H1 (cell line): ENCODE results near the gene IL1R1. TPM values are rescaled to one million over a fixed set of nuclear protein-coding genes. Genes with fewer than 3 reads are reported as not detected.

Experiments used
- CTCF ChIA-PET: fragments of 300-600 bp; sonication (Branson Sonifier 250); formaldehyde crosslinking; loops from one replicate; lab custom pipeline; 2021; ENCODE audit not compliant: partially characterized antibody; lab: Charles Lee
- POLR2A ChIA-PET: fragments of 300-600 bp; sonication (Branson Sonifier 250); formaldehyde crosslinking; loops from one replicate; lab custom pipeline; 2021; ENCODE audit warnings: inconsistent platforms; ENCODE audit not compliant: partially characterized antibody; lab: Charles Lee
- DNase-seq, 2 experiments: peaks; one replicate each; pipeline versions ENCODE4 v3.0.0 to v3.0.0-alpha.2; 2010 to 2022; ENCODE audit warnings: low spot score in 2 of 2, low read depth in 1 of 2, mixed read lengths in 1 of 2
- FAIRE-seq: peaks from 2 replicates; lab custom pipeline; 2011; peaks lifted over from hg19 to GRCh38; lab: Jason Lieb, UNC
- H2AFZ ChIP-seq: 2 replicates; pipeline ENCODE4 v1.8.1; 2012; ENCODE audit warnings: low read length, inconsistent platforms
- H2AK5ac ChIP-seq: 2 replicates; pipeline ENCODE4 v1.6.1; 2013; ENCODE audit warnings: low read depth, low read length
- H2BK120ac ChIP-seq: replicated peaks from 2 replicates; pipeline ENCODE3; 2013; ENCODE audit warnings: low read depth, low read length, inconsistent platforms
- H2BK12ac ChIP-seq: 2 replicates; pipeline ENCODE4 v1.6.1; 2013; ENCODE audit warnings: low read depth, low read length
- H2BK15ac ChIP-seq: 2 replicates; pipeline ENCODE4 v1.6.1; 2013; ENCODE audit warnings: low read length
- H2BK20ac ChIP-seq: 2 replicates; pipeline ENCODE4 v1.6.1; 2013; ENCODE audit warnings: low read length
- H2BK5ac ChIP-seq: 2 replicates; pipeline ENCODE4 v1.6.1; 2013; ENCODE audit warnings: low read depth, low read length
- H3K14ac ChIP-seq: 2 replicates; pipeline ENCODE4 v1.6.1; 2013; ENCODE audit warnings: inconsistent platforms; ENCODE audit not compliant: insufficient read length
- H3K18ac ChIP-seq: 2 replicates; pipeline ENCODE4 v1.6.1; 2013; ENCODE audit warnings: low read length; ENCODE audit errors: extremely low read depth
- H3K23ac ChIP-seq: 2 replicates; pipeline ENCODE4 v1.6.1; 2013; ENCODE audit warnings: inconsistent platforms; ENCODE audit not compliant: insufficient read length
- H3K23me2 ChIP-seq: 2 replicates; pipeline ENCODE4 v1.6.1; 2013; ENCODE audit warnings: low read depth, low read length
- H3K27ac ChIP-seq: 2 replicates; pipeline ENCODE4 v1.6.1; 2011; ENCODE audit warnings: low read depth, low read length, inconsistent platforms
- H3K27me3 ChIP-seq, 4 experiments: replicated peaks in 1 of 4; 1 replicate in 1 of 4; 2 replicates in 3 of 4; pipeline versions ENCODE4 v1.6.1 to v1.8.1; 2011 to 2013; ENCODE audit warnings: low read length in 3 of 4, mild to moderate bottlenecking in 3 of 4, inconsistent platforms in 2 of 4, mixed read lengths in 2 of 4, moderate library complexity in 1 of 4; ENCODE audit not compliant: control insufficient read depth in 3 of 4, insufficient read depth in 3 of 4; ENCODE audit errors: extremely low read depth in 1 of 4
- H3K36me3 ChIP-seq, 4 experiments: 2 replicates each; pipeline versions ENCODE4 v1.6.1 to v1.8.1; 2011 to 2013; ENCODE audit warnings: mild to moderate bottlenecking in 4 of 4, low read length in 3 of 4, moderate library complexity in 2 of 4, control low read depth in 1 of 4, inconsistent platforms in 1 of 4; ENCODE audit not compliant: insufficient read depth in 4 of 4, control insufficient read depth in 2 of 4
- H3K4ac ChIP-seq: replicated peaks from 2 replicates; pipeline ENCODE3; 2013; ENCODE audit warnings: low read length, low read depth, mixed read lengths, inconsistent platforms; ENCODE audit not compliant: insufficient read length
- H3K4me1 ChIP-seq, 4 experiments: replicated peaks in 1 of 4; 1 replicate in 1 of 4; 2 replicates in 3 of 4; pipeline versions ENCODE4 v1.6.1 to v1.8.1; 2011 to 2013; ENCODE audit warnings: low read length in 3 of 4, inconsistent platforms in 2 of 4, mixed read lengths in 1 of 4; ENCODE audit not compliant: insufficient read depth in 4 of 4, control insufficient read depth in 3 of 4
- H3K4me2 ChIP-seq, 2 experiments: 2 replicates each; pipeline versions ENCODE4 v1.6.1 to v1.8.1; 2011 to 2013; ENCODE audit warnings: low read depth in 2 of 2, low read length in 2 of 2, control low read depth in 1 of 2, inconsistent platforms in 1 of 2, mild to moderate bottlenecking in 1 of 2; ENCODE audit not compliant: insufficient read depth in 1 of 2
- H3K4me3 ChIP-seq, 4 experiments: fragments of 200-600, 300-600 bp in 1 of 4; sonication (generic), shearing (Covaris generic), sonication (Bioruptor Twin) in 1 of 4; 2 replicates each; pipeline versions ENCODE4 v1.5.1 to v1.8.1; 2011 to 2016; ENCODE audit warnings: low read length in 4 of 4, low read depth in 3 of 4, control low read depth in 2 of 4, inconsistent platforms in 2 of 4, mild to moderate bottlenecking in 2 of 4, mixed read lengths in 1 of 4, moderate library complexity in 1 of 4; ENCODE audit not compliant: insufficient read depth in 2 of 4; ENCODE audit errors: extremely low read depth in 1 of 4
- H3K56ac ChIP-seq: replicated peaks from 2 replicates; pipeline ENCODE3; 2013; ENCODE audit warnings: low read depth, mild to moderate bottlenecking, mixed read lengths, low read length, inconsistent platforms; ENCODE audit not compliant: insufficient read length
- H3K79me1 ChIP-seq: 2 replicates; pipeline ENCODE4 v1.6.1; 2013; ENCODE audit warnings: low read depth, low read length, control low read depth
- H3K79me2 ChIP-seq, 2 experiments: 2 replicates each; pipeline versions ENCODE4 v1.6.1 to v1.8.1; 2012 to 2013; ENCODE audit warnings: low read length in 2 of 2, mild to moderate bottlenecking in 2 of 2, inconsistent platforms in 1 of 2; ENCODE audit not compliant: insufficient read depth in 2 of 2, control insufficient read depth in 1 of 2
- H3K9ac ChIP-seq, 4 experiments: replicated peaks in 1 of 4; 1 replicate in 1 of 4; 2 replicates in 3 of 4; pipeline versions ENCODE4 v1.6.1 to v1.8.1; 2011 to 2013; ENCODE audit warnings: low read depth in 3 of 4, low read length in 3 of 4, control low read depth in 2 of 4, mild to moderate bottlenecking in 2 of 4, moderate library complexity in 2 of 4, inconsistent platforms in 1 of 4; ENCODE audit errors: extremely low read depth in 1 of 4
- H3K9me3 ChIP-seq, 2 experiments: 2 replicates each; pipeline versions ENCODE4 v1.6.1 to v1.8.1; 2012 to 2013; ENCODE audit warnings: mild to moderate bottlenecking in 2 of 2, moderate library complexity in 2 of 2, control low read depth in 1 of 2, inconsistent platforms in 1 of 2, low read depth in 1 of 2, low read length in 1 of 2, mixed read lengths in 1 of 2; ENCODE audit not compliant: insufficient read depth in 2 of 2
- H4K20me1 ChIP-seq, 2 experiments: replicated peaks in 1 of 2; 2 replicates each; pipeline versions ENCODE3 to v1.8.1; 2011 to 2013; ENCODE audit warnings: inconsistent platforms in 2 of 2, low read length in 2 of 2, mild to moderate bottlenecking in 1 of 2; ENCODE audit not compliant: insufficient read depth in 2 of 2, control insufficient read depth in 1 of 2
- H4K5ac ChIP-seq: 2 replicates; pipeline ENCODE4 v1.6.1; 2013; ENCODE audit warnings: low read length, low read depth, mixed read lengths, inconsistent platforms; ENCODE audit not compliant: insufficient read length
- H4K8ac ChIP-seq: 2 replicates; pipeline ENCODE4 v1.8.0; 2013; ENCODE audit warnings: mild to moderate bottlenecking, moderate library complexity, low read length, inconsistent platforms; ENCODE audit not compliant: insufficient read depth; ENCODE audit errors: extremely low read depth
- H4K91ac ChIP-seq: replicated peaks from 2 replicates; pipeline ENCODE3; 2013; ENCODE audit warnings: low read length, mixed read lengths, inconsistent platforms; ENCODE audit not compliant: insufficient read length
- CBX8 ChIP-seq: fragments of 300-800, 300-1000 bp; sonication (generic); IDR thresholded peaks from 2 replicates; pipeline ENCODE4 v1.7.1; 2016; ENCODE audit warnings: low read depth, low read length, borderline replicate concordance
- CTBP2 ChIP-seq: IDR thresholded peaks from 2 replicates; pipeline ENCODE4 v1.7.0; 2011; ENCODE audit warnings: borderline replicate concordance, mild to moderate bottlenecking, moderate library complexity, mixed read lengths, low read length; ENCODE audit not compliant: insufficient read depth, insufficient read length
- EGR1 ChIP-seq: IDR thresholded peaks from 2 replicates; pipeline ENCODE4 v1.6.1; 2011; ENCODE audit warnings: low read depth, low read length, borderline replicate concordance
- FOSL1 ChIP-seq: IDR thresholded peaks from 2 replicates; pipeline ENCODE4 v1.6.1; 2011; ENCODE audit warnings: mild to moderate bottlenecking, low read depth, low read length, moderate library complexity; ENCODE audit not compliant: insufficient read depth
- KDM1A ChIP-seq: fragments of 200-600, 300-600 bp; sonication (generic); IDR thresholded peaks from 2 replicates; pipeline ENCODE4 v1.7.1; 2016; ENCODE audit warnings: mild to moderate bottlenecking, low read length, borderline replicate concordance
- MAFK ChIP-seq: IDR thresholded peaks from 2 replicates; pipeline ENCODE4 v1.6.1; 2012; ENCODE audit warnings: low read depth, mild to moderate bottlenecking, improper control_type of control experiment, low read length
- NRF1 ChIP-seq: IDR thresholded peaks from 2 replicates; pipeline ENCODE4 v1.6.1; 2011; ENCODE audit warnings: mild to moderate bottlenecking, low read depth, low read length, improper control_type of control experiment
- RBBP5 ChIP-seq: IDR thresholded peaks from 2 replicates; pipeline ENCODE4 v1.7.1; 2012; ENCODE audit warnings: low read depth, mild to moderate bottlenecking, inconsistent platforms, low read length, moderate library complexity, borderline replicate concordance
- RNF2 ChIP-seq: fragments of 200-900, 300-1000 bp; sonication (generic); IDR thresholded peaks from 2 replicates; pipeline ENCODE4 v1.7.1; 2016; ENCODE audit warnings: borderline replicate concordance, low read depth, mild to moderate bottlenecking, antibody characterized with exemption, low read length; ENCODE audit not compliant: poor library complexity, severe bottlenecking; ENCODE audit errors: missing control alignments
- SIX5 ChIP-seq: IDR thresholded peaks from 2 replicates; pipeline ENCODE4 v1.6.1; 2011; ENCODE audit warnings: mild to moderate bottlenecking, low read depth, low read length
- TAF1 ChIP-seq: IDR thresholded peaks from 2 replicates; pipeline ENCODE4 v1.6.1; 2011; ENCODE audit warnings: mild to moderate bottlenecking, low read depth, low read length
- TAF7 ChIP-seq: optimal IDR thresholded peaks from 2 replicates; pipeline ENCODE3; 2011; ENCODE audit warnings: low read depth, mild to moderate bottlenecking, inconsistent platforms, low read length, moderate library complexity, borderline replicate concordance
- WGBS, 2 experiments: shearing (Covaris generic) in 1 of 2; methylation state at CpG; one replicate each; pipeline versions ENCODE4 v1.1.6 to v1.1.7; 2013 to 2015; ENCODE audit warnings: low lambda C conversion rate in 2 of 2, mixed read lengths in 2 of 2, inconsistent platforms in 1 of 2, low coverage in 1 of 2, missing lambda C conversion rate in 1 of 2; ENCODE audit not compliant: insufficient replicate concordance in 2 of 2, insufficient coverage in 1 of 2, insufficient read length in 1 of 2; ENCODE audit errors: extremely low coverage in 1 of 2, missing lambda C conversion rate in 1 of 2; 5-methylcytosine and 5-hydroxymethylcytosine counted together
- polyA plus RNA-seq, 7 experiments: library from polyadenylated mRNA; depleted of rRNA in 3 of 7; stranded (reverse) in 5 of 7; unstranded in 2 of 7; fragments of >200 nt in 5 of 7; fragments of 200-250 nt in 2 of 7; gene quantifications; 1 replicate in 5 of 7; 2 replicates in 1 of 7; 4 replicates in 1 of 7; pipeline versions ENCODE4 v1.2.1 to v1.2.3, GENCODE V29; 2011 to 2013; ENCODE audit warnings: missing spikeins in 2 of 7, mixed read lengths in 2 of 7
- total RNA-seq: library from RNA; stranded (reverse); fragmentation: NEBNext Ultra II Directional; extraction: Animal tissue kit (Norgen Biotek cat#: 25700); gene quantifications from 2 replicates; pipeline ENCODE4 v1.2.1, GENCODE V29; 2021

IL1R1 gene
- total and polyA plus RNA-seq, 2 of the 8 experiments (the other 6 are each of a cell fraction or from before 2014, with no cell fraction given) = 0.34 to 0.47 TPM

DNA sequence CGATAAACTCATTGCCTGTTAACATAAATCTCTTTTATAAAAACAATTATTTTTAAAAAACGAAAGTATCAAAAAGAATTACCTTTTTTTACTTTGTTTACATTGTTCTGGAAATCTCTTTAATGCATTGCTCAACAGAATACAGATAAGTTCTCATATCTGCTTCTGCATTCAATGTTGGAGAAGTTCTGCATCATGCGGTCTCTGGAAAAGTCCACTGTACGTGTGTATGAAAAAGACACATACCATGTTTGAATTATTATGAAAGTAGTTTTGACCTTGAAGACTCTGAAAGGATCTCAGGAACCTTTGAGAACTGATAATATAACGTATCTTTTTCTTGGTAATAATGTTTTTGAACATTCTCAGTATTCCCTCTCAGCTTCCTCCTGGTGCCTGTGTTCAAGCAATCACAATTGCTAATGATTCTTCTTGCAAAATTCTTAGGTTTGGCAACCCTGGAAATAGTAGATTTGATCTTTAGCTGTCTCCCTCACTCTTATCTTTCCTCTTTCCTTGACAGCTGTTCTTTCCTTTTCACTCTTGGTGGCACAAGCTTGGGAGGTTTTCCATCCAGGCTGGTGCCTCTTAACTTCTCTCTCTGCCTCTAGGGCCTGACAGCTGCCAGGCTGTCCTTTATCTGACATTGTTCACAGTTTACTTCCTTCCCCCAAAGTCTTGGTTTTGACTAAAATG is 12.4 kb upstream of the IL1R1 start:
- Histone ChIP-seq H3K4me1 (no peaks in the 10 kb centered on the region), H2AK5ac (no peak overlapping the region), H3K9ac (no peak overlapping the region), H3K14ac (no peak overlapping the region), H4K20me1 (no peaks in the 10 kb centered on the region), H3K79me2 (no peaks in the 10 kb centered on the region), H4K8ac (no peak overlapping the region), H3K9me3 (no peaks in the 10 kb centered on the region), H2BK5ac (no peak overlapping the region), H4K5ac (no peak overlapping the region), H3K36me3 (no peaks in the 10 kb centered on the region), H3K56ac (no peak overlapping the region), H3K4ac (no peak overlapping the region), H3K18ac (no peak overlapping the region), H2BK15ac (no peak overlapping the region), H4K91ac (no peak overlapping the region), H3K27ac (no peak overlapping the region), H2AFZ (no peak overlapping the region), H2BK12ac (no peak overlapping the region), H3K4me3 (no peak overlapping the region), H2BK20ac (no peak overlapping the region), H3K27me3 (no peaks in the 10 kb centered on the region), H2BK120ac (no peak overlapping the region), H3K23ac (no peak overlapping the region), H3K23me2 (no peaks in the 10 kb centered on the region), H3K79me1 (no peaks in the 10 kb centered on the region)
- POLR2A ChIA-PET = interaction anchor here (1.5 kb wide), 1 partner anchor 12 kb away, joined by 4 read pairs; the partner anchor contains the start of gene IL1R1
- FAIRE-seq (no peak), DNase-seq (no peak)
- CTCF ChIA-PET = interaction anchor here (0.6 to 1.1 kb wide), 2 partner anchors 11 to 271 kb away, joined by 3 read pairs; no protein-coding TSS in a partner anchor
- 93 to 100% methylated on average over 2 to 5 of the region's 5 CpGs for WGBS, 2 experiments
- TF ChIP-seq CBX8 (no peak), KDM1A (no peak), SIX5 (no peak), EGR1 (no peak), RBBP5 (no peak), CTBP2 (no peak), RNF2 (no peak), MAFK (no peak), TAF7 (no peak), TAF1 (no peak), FOSL1 (no peak), NRF1 (no peak)
- TF ChIP-seq, all 59 proteins: peak for 0
- no peak overlapping the region for H3K4me2 ChIP-seq
